Measurements from ENCODE around the gene PLXNB2.
"Not testable (repeated sequence)": the region's sequence is repeated elsewhere in the genome, so short reads cannot be mapped to it uniquely, and the experiment has no call there.

The PLXNB2 gene

GRCh38 chr22:50327711-50328019, 20.2 kb upstream of the PLXNB2 start:
- DNase-seq (ENCODE audit: insufficient read length, low spot score), result no peak
- TF ChIP-seq POLR2AphosphoS5 (IDR thresholded peaks at IDR 0.05; ENCODE audit: low read depth, low read length) (no peak), SPI1 (IDR thresholded peaks at IDR 0.05; ENCODE audit: low read depth, low read length) (no peak), POLR2A (IDR thresholded peaks at IDR 0.05; ENCODE audit: low read depth, low read length) (no peak), TAF1 (IDR thresholded peaks at IDR 0.05; ENCODE audit: low read depth, low read length) (no peak), PAX5 (IDR thresholded peaks at IDR 0.05; ENCODE audit: insufficient read depth, low read length, severe bottlenecking) (no peak), POU2F2 (IDR thresholded peaks at IDR 0.05; ENCODE audit: low read depth, low read length) (no peak)
- FAIRE-seq, result no peak

DNA sequence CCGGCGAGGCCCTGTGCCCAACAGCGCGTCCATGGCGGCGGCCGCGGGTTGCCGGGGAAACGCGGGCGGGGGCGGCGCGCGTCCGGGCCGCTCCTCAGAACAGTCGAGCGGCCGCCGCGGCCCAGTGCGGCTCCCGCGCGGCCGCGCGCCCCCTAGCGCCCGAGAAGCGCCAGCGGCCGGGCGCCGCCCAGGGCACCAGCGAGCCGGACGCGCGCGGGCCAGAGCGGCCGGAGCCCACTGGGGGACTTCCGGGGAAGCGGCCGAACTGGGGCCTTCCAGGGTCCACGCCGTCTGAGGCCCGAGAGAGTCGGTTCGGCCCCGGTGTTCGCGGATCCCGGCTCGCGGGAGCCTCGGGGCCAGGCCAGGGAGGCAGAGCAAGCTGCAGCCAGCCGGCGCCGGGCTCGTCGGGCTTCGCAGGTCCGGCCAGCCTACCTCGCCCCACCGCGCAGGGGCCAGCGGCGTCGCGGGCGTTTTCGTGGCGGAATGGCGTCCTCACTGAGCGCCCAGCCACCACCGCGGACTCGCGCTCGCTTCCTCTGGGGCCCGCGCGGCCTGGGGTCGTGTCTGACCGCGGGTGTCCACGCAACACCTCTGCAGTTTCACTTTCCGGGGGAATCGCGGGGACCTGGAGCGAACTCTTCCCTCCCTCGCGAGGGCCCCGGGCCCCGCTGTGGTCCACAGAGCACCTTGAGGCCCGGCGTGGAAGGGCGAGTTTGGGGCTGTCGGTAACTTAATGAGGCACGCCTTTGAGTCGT, 19.7 kb upstream of the PLXNB2 start, which contains the start of gene DENND6B:
TSS of gene DENND6B (minus strand) at position 57 of the 755 bp plus-strand sequence. CDS start at position 33, 24 bp downstream.
- peak; percentile 96 for FAIRE-seq
- no peak for TF ChIP-seq TAF1 (IDR thresholded peaks at IDR 0.05; ENCODE audit: low read depth, low read length)
- no peak for TF ChIP-seq POLR2AphosphoS5 (IDR thresholded peaks at IDR 0.05; ENCODE audit: low read depth, low read length)
- TF ChIP-seq POLR2A (IDR thresholded peaks at IDR 0.05; ENCODE audit: low read depth, low read length), result no peak
- no peak for TF ChIP-seq POU2F2 (IDR thresholded peaks at IDR 0.05; ENCODE audit: low read depth, low read length)
- TF ChIP-seq SPI1 (IDR thresholded peaks at IDR 0.05; ENCODE audit: low read depth, low read length), result no peak
- no peak for TF ChIP-seq PAX5 (IDR thresholded peaks at IDR 0.05; ENCODE audit: insufficient read depth, low read length, severe bottlenecking)
- peak; percentile 89 for DNase-seq (ENCODE audit: insufficient read length, low spot score)

GRCh38 chr22:50326225-50326955, 18.9 kb upstream of the PLXNB2 start:
- no peak for FAIRE-seq

GRCh38 chr22:50325444-50326224, 18.2 kb upstream of the PLXNB2 start:
- DNase-seq (ENCODE audit: insufficient read length, low spot score) (no peak), FAIRE-seq (no peak)
- no peak for TF ChIP-seq POLR2A (IDR thresholded peaks at IDR 0.05; ENCODE audit: low read depth, low read length)
- no peak for TF ChIP-seq PAX5 (IDR thresholded peaks at IDR 0.05; ENCODE audit: insufficient read depth, low read length, severe bottlenecking)
- TF ChIP-seq TAF1 (IDR thresholded peaks at IDR 0.05; ENCODE audit: low read depth, low read length), result no peak
- TF ChIP-seq POLR2AphosphoS5 (IDR thresholded peaks at IDR 0.05; ENCODE audit: low read depth, low read length), result no peak
- TF ChIP-seq POU2F2 (IDR thresholded peaks at IDR 0.05; ENCODE audit: low read depth, low read length), result no peak
- no peak for TF ChIP-seq SPI1 (IDR thresholded peaks at IDR 0.05; ENCODE audit: low read depth, low read length)

More at GRCh38 chr22:50326225-50326955, 18.9 kb upstream of the PLXNB2 start:
- no peak for TF ChIP-seq SPI1 (IDR thresholded peaks at IDR 0.05; ENCODE audit: low read depth, low read length)
- TF ChIP-seq POLR2AphosphoS5 (IDR thresholded peaks at IDR 0.05; ENCODE audit: low read depth, low read length), result no peak
- TF ChIP-seq POLR2A (IDR thresholded peaks at IDR 0.05; ENCODE audit: low read depth, low read length), result no peak
- no peak for TF ChIP-seq POU2F2 (IDR thresholded peaks at IDR 0.05; ENCODE audit: low read depth, low read length)
- no peak for TF ChIP-seq PAX5 (IDR thresholded peaks at IDR 0.05; ENCODE audit: insufficient read depth, low read length, severe bottlenecking)
- TF ChIP-seq TAF1 (IDR thresholded peaks at IDR 0.05; ENCODE audit: low read depth, low read length), result no peak
- no peak for DNase-seq (ENCODE audit: insufficient read length, low spot score)

DNA sequence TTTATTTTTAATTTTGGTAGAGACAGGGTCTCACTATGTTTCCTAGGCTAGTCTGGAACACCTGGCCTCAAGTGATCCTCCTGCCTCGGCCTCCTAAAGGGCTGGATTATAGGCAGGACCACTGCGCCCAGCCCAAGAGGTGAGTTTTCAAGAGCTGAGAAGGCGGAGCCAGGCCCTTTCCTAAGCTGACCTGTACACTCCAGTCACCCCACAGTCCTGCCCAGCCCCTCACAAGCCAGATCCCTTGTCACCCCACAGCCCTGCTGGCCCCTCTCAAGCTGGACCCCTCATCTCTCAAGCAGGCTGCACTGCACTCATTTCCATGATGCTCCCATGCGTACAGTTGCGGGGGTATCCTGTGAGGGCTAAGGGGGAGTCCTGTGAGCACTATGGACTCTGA, 16.5 kb upstream of the PLXNB2 start:
- TF ChIP-seq SPI1 (IDR thresholded peaks at IDR 0.05; ENCODE audit: low read depth, low read length) (no peak), POLR2AphosphoS5 (IDR thresholded peaks at IDR 0.05; ENCODE audit: low read depth, low read length) (no peak), PAX5 (IDR thresholded peaks at IDR 0.05; ENCODE audit: insufficient read depth, low read length, severe bottlenecking) (no peak), POLR2A (IDR thresholded peaks at IDR 0.05; ENCODE audit: low read depth, low read length) (no peak), POU2F2 (IDR thresholded peaks at IDR 0.05; ENCODE audit: low read depth, low read length) (no peak), TAF1 (IDR thresholded peaks at IDR 0.05; ENCODE audit: low read depth, low read length) (no peak)
- FAIRE-seq, result no peak
- no peak for DNase-seq (ENCODE audit: insufficient read length, low spot score)

- not testable (repeated sequence) for DNase-seq (ENCODE audit: insufficient read length, low spot score); FAIRE-seq
Observed at GRCh38 chr22:50322382-50323104, 15.1 kb upstream of the PLXNB2 start.

GRCh38 chr22:50320671-50321325, 13.4 kb upstream of the PLXNB2 start:
- DNase-seq (ENCODE audit: insufficient read length, low spot score), result no peak
- FAIRE-seq, result no peak
- TF ChIP-seq POLR2AphosphoS5 (IDR thresholded peaks at IDR 0.05; ENCODE audit: low read depth, low read length) (no peak), SPI1 (IDR thresholded peaks at IDR 0.05; ENCODE audit: low read depth, low read length) (no peak), TAF1 (IDR thresholded peaks at IDR 0.05; ENCODE audit: low read depth, low read length) (no peak), POU2F2 (IDR thresholded peaks at IDR 0.05; ENCODE audit: low read depth, low read length) (no peak), POLR2A (IDR thresholded peaks at IDR 0.05; ENCODE audit: low read depth, low read length) (no peak), PAX5 (IDR thresholded peaks at IDR 0.05; ENCODE audit: insufficient read depth, low read length, severe bottlenecking) (no peak)

DNA sequence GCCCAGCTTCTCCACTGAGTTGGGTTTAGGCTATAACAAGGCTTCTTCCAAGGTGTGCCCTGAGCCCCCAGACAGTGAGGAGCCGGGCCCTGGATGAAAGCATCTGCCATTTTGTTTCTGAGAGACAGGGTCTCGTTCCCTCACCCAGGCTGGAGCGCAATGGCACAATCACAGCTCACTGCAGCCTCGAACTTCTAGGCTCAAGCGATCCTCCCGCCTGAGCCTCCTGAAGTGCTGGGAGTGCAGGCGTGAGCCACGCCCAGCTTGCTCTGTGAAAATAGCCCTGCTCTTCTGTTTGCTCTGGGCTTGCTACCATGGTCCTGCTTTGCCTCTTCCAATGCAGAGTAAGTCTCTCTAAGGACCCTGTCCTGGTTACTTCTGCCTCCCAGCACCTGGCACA, 12.7 kb upstream of the PLXNB2 start:
- no peak for FAIRE-seq
- TF ChIP-seq POLR2A (IDR thresholded peaks at IDR 0.05; ENCODE audit: low read depth, low read length) (no peak), POU2F2 (IDR thresholded peaks at IDR 0.05; ENCODE audit: low read depth, low read length) (no peak), POLR2AphosphoS5 (IDR thresholded peaks at IDR 0.05; ENCODE audit: low read depth, low read length) (no peak), TAF1 (IDR thresholded peaks at IDR 0.05; ENCODE audit: low read depth, low read length) (no peak), PAX5 (IDR thresholded peaks at IDR 0.05; ENCODE audit: insufficient read depth, low read length, severe bottlenecking) (no peak), SPI1 (IDR thresholded peaks at IDR 0.05; ENCODE audit: low read depth, low read length) (no peak)

More for the DNA sequence above, 12.7 kb upstream of the PLXNB2 start:
- DNase-seq (ENCODE audit: insufficient read length, low spot score), result no peak

All from GM12891 (cell line).